ENCODE data around the gene CLEC18B. TPM values are rescaled to one million over a fixed set of nuclear protein-coding genes. Genes with fewer than 3 reads are reported as not detected.
A peak's percentile ranks its signal among the peaks of the same experiment; 100 is the strongest.

CLEC18B gene
- total RNA-seq, 1 donor from 2014 or later, result 0.79 TPM

DNA sequence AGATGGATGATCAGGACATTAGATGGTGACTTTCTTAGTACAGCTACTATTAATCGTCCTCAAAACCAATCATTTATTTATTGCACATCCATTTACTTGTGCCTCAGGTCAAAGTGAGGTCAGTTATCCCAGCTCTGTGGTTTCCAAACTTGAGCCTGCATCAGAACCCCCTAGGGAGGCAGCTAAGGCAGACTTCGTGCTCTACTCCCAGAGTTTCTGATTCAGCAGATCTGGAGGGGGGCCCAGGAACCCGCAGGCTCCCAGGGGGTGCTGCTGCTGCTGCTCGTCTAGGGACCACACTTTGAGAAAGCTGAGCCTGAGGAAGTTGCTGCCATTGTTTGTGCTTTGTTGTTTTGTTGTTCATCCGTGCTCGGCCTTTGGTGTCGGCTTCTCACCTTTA is 44.0 kb upstream of the CLEC18B start:
- H3K27me3 ChIP-seq (ENCODE audit: control insufficient read depth, insufficient read depth, low read length), result no peaks in the 10 kb centered on the region
- FAIRE-seq (no peak), DNase-seq (ENCODE audit: low read depth) (no peak)
- peaks cover 13% of the 10 kb centered on the region for H3K36me3 ChIP-seq (ENCODE audit: control insufficient read depth, insufficient read depth, low read length)
- TF ChIP-seq, protein P1, sequence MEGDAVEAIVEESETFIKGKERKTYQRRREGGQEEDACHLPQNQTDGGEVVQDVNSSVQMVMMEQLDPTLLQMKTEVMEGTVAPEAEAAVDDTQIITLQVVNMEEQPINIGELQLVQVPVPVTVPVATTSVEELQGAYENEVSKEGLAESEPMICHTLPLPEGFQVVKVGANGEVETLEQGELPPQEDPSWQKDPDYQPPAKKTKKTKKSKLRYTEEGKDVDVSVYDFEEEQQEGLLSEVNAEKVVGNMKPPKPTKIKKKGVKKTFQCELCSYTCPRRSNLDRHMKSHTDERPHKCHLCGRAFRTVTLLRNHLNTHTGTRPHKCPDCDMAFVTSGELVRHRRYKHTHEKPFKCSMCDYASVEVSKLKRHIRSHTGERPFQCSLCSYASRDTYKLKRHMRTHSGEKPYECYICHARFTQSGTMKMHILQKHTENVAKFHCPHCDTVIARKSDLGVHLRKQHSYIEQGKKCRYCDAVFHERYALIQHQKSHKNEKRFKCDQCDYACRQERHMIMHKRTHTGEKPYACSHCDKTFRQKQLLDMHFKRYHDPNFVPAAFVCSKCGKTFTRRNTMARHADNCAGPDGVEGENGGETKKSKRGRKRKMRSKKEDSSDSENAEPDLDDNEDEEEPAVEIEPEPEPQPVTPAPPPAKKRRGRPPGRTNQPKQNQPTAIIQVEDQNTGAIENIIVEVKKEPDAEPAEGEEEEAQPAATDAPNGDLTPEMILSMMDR (IDR thresholded peaks at IDR 0.05; ENCODE audit: insufficient read depth, low read length, severe bottlenecking), result no peak
- H3K4me3 ChIP-seq (ENCODE audit: low read depth, low read length), result no peak overlapping the region

DNA sequence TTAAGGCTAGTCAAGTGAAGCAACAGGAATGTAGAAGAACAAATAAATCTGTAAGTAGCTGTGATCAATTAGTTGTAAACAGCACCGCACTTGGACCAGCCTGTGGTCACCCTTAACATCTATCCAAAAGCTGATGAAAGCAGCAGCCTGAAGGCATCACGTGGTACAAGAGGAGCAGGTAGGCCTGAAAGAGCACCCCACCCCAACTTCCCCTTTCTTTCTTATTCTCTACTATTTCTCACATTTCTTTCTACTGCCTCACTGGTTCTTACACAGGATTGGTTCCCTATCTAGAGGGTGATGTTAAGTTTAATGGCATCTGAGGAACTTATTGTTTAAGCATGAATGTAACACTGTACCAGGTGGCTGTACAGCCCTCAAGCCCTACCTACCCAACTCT is 42.6 kb upstream of the CLEC18B start:
- FAIRE-seq (no peak), DNase-seq (ENCODE audit: low read depth) (no peak)
- TF ChIP-seq, protein P1 (IDR thresholded peaks at IDR 0.05; ENCODE audit: insufficient read depth, low read length, severe bottlenecking), result no peak
- Histone ChIP-seq H3K4me3 (ENCODE audit: low read depth, low read length) (no peak overlapping the region), H3K27me3 (ENCODE audit: control insufficient read depth, insufficient read depth, low read length) (no peaks in the 10 kb centered on the region), H3K36me3 (ENCODE audit: control insufficient read depth, insufficient read depth, low read length) (peaks cover 5% of the 10 kb centered on the region)

DNA sequence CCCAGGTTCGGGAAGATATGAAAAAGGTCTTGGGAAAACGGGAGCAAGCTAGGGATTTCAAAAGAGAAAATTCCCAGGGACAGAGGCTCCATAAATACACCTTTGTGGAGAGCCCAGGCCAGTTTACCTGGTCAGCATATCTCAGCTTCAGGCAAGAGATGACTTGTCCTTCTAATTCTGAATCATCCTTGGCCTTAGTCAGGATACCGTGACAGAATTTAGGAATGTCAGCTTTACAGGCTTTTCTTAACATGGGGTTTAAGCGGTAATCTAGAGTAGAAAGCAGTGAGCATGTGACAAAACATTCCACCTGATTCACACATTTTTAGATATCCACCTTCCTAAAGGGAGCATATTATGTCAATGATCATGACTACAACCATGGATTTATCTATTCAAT is 41.1 kb upstream of the CLEC18B start:
- peaks cover 5% of the 10 kb centered on the region for H3K36me3 ChIP-seq (ENCODE audit: control insufficient read depth, insufficient read depth, low read length)
- peak; percentile 97 for DNase-seq (ENCODE audit: low read depth)
- no peaks in the 10 kb centered on the region for H3K27me3 ChIP-seq (ENCODE audit: control insufficient read depth, insufficient read depth, low read length)
- TF ChIP-seq, protein P1 (IDR thresholded peaks at IDR 0.05; ENCODE audit: insufficient read depth, low read length, severe bottlenecking), result no peak
- no peak overlapping the region for H3K4me3 ChIP-seq (ENCODE audit: low read depth, low read length)
- FAIRE-seq, result no peak

DNA sequence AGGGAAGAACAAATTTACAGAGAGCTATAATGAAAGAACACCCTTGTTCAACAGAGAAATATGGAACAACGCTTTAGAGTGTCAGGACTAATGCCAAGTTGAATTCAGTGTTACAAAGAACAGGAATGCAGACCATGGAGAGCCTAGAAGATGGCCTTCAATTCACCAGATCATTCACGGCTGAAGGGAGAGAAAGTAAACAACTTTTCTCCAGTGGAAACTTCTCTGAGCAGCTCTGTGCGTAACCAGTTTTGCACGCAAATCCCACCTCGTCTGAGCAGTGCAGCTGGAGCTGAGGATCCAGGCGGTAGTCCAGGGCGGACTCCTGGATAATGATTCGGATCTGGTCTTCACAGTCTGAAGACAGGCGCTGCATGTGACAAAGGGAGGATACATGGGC is 40.5 kb upstream of the CLEC18B start:
- Histone ChIP-seq H3K4me3 (ENCODE audit: low read depth, low read length) (no peak overlapping the region), H3K27me3 (ENCODE audit: control insufficient read depth, insufficient read depth, low read length) (no peaks in the 10 kb centered on the region), H3K36me3 (ENCODE audit: control insufficient read depth, insufficient read depth, low read length) (peaks cover 4% of the 10 kb centered on the region)
- TF ChIP-seq, protein P1 (IDR thresholded peaks at IDR 0.05; ENCODE audit: insufficient read depth, low read length, severe bottlenecking), result no peak
- no peak for FAIRE-seq
- no peak for DNase-seq (ENCODE audit: low read depth)

GRCh38 chr16:74460542-74460941 is 39.3 kb upstream of the CLEC18B start:
- Histone ChIP-seq H3K4me3 (ENCODE audit: low read depth, low read length) (no peak overlapping the region), H3K36me3 (ENCODE audit: control insufficient read depth, insufficient read depth, low read length) (peaks cover 4% of the 10 kb centered on the region), H3K27me3 (ENCODE audit: control insufficient read depth, insufficient read depth, low read length) (no peaks in the 10 kb centered on the region)
- no peak for DNase-seq (ENCODE audit: low read depth)
- FAIRE-seq, result no peak
- TF ChIP-seq, protein P1 (IDR thresholded peaks at IDR 0.05; ENCODE audit: insufficient read depth, low read length, severe bottlenecking), result no peak

DNA sequence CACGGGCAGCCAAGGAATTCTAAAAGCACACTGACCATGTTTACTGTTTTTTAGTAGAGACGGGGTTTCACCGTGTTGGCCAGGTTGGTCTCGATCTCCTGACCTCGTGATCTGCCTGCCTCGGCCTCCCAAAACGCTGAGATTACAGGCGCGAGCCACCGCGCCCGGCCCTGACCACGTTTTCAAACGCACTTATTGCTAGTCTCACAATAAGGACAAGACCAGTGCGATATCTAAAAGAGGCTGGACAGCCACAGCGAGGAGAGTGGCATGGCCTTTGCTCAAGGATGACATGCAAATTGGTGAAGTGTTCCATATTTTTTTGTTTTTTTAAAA is 35.0 kb upstream of the CLEC18B start:
- TF ChIP-seq, protein P1 (IDR thresholded peaks at IDR 0.05; ENCODE audit: insufficient read depth, low read length, severe bottlenecking), result no peak
- Histone ChIP-seq H3K27me3 (ENCODE audit: control insufficient read depth, insufficient read depth, low read length) (no peaks in the 10 kb centered on the region), H3K36me3 (ENCODE audit: control insufficient read depth, insufficient read depth, low read length) (peaks cover 18% of the 10 kb centered on the region), H3K4me3 (ENCODE audit: low read depth, low read length) (no peak overlapping the region)
- DNase-seq (ENCODE audit: low read depth) (no peak), FAIRE-seq (no peak)
